ENCODE results near the gene CASP1. TPM values are rescaled to one million over a fixed set of nuclear protein-coding genes. Genes with fewer than 3 reads are reported as not detected.

Gene CASP1
- total RNA-seq, 1 experiment from 2014 or later, result not detected

DNA sequence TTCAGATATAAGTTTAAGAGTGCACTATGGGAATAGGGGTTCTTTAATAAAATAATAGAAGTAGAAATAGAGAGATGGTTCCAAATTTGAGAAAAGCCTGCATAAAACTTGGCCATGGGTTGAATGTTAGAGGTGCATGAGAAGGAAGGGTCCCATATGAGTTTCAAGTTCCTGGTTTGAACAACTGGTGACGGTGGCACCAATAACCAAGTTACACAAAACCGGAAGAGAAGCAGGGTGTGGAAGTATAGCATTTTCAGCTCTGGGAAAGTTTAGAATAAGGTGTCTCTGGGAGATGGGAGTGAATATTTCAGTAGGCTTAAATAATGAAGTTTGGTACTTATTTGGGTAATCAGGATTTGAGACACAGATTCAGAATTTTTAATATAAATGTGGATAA lies 2.4 kb downstream of the CASP1 start:
- ATAC-seq, result no peak
- ChIA-PET POLR2A (no interaction called here), CTCF (no interaction called here)
- DNase-seq (ENCODE audit: low spot score), result no peak
- Mint-ChIP-seq H3K27ac (no peak overlapping the region), H3K4me3 (no peak overlapping the region), H3K27me3 (ENCODE audit: low read depth) (no peaks in the 10 kb centered on the region), H3K36me3 (0 out of 2 replicates have a peak, but pooled peaks cover 5% of the 10 kb centered on the region), H3K9me3 (peaks cover 13% of the 10 kb centered on the region), H3K4me1 (peaks cover 6% of the 10 kb centered on the region)
- TF ChIP-seq, protein P1, sequence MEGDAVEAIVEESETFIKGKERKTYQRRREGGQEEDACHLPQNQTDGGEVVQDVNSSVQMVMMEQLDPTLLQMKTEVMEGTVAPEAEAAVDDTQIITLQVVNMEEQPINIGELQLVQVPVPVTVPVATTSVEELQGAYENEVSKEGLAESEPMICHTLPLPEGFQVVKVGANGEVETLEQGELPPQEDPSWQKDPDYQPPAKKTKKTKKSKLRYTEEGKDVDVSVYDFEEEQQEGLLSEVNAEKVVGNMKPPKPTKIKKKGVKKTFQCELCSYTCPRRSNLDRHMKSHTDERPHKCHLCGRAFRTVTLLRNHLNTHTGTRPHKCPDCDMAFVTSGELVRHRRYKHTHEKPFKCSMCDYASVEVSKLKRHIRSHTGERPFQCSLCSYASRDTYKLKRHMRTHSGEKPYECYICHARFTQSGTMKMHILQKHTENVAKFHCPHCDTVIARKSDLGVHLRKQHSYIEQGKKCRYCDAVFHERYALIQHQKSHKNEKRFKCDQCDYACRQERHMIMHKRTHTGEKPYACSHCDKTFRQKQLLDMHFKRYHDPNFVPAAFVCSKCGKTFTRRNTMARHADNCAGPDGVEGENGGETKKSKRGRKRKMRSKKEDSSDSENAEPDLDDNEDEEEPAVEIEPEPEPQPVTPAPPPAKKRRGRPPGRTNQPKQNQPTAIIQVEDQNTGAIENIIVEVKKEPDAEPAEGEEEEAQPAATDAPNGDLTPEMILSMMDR (IDR thresholded peaks at IDR 0.05), result no peak
- TF ChIP-seq, protein P2, sequence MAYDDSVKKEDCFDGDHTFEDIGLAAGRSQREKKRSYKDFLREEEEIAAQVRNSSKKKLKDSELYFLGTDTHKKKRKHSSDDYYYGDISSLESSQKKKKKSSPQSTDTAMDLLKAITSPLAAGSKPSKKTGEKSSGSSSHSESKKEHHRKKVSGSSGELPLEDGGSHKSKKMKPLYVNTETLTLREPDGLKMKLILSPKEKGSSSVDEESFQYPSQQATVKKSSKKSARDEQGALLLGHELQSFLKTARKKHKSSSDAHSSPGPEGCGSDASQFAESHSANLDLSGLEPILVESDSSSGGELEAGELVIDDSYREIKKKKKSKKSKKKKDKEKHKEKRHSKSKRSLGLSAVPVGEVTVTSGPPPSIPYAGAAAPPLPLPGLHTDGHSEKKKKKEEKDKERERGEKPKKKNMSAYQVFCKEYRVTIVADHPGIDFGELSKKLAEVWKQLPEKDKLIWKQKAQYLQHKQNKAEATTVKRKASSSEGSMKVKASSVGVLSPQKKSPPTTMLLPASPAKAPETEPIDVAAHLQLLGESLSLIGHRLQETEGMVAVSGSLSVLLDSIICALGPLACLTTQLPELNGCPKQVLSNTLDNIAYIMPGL (CRISPR knock-in tag; IDR thresholded peaks at IDR 0.05), result no peak
- TF ChIP-seq ZNF317 (CRISPR knock-in tag; IDR thresholded peaks at IDR 0.05; ENCODE audit: borderline replicate concordance, low read depth) (no peak), MYBL2 (CRISPR knock-in tag; IDR thresholded peaks at IDR 0.05) (no peak), RELA (CRISPR knock-in tag; IDR thresholded peaks at IDR 0.05; ENCODE audit: borderline replicate concordance) (no peak)
- TF ChIP-seq, protein P3, sequence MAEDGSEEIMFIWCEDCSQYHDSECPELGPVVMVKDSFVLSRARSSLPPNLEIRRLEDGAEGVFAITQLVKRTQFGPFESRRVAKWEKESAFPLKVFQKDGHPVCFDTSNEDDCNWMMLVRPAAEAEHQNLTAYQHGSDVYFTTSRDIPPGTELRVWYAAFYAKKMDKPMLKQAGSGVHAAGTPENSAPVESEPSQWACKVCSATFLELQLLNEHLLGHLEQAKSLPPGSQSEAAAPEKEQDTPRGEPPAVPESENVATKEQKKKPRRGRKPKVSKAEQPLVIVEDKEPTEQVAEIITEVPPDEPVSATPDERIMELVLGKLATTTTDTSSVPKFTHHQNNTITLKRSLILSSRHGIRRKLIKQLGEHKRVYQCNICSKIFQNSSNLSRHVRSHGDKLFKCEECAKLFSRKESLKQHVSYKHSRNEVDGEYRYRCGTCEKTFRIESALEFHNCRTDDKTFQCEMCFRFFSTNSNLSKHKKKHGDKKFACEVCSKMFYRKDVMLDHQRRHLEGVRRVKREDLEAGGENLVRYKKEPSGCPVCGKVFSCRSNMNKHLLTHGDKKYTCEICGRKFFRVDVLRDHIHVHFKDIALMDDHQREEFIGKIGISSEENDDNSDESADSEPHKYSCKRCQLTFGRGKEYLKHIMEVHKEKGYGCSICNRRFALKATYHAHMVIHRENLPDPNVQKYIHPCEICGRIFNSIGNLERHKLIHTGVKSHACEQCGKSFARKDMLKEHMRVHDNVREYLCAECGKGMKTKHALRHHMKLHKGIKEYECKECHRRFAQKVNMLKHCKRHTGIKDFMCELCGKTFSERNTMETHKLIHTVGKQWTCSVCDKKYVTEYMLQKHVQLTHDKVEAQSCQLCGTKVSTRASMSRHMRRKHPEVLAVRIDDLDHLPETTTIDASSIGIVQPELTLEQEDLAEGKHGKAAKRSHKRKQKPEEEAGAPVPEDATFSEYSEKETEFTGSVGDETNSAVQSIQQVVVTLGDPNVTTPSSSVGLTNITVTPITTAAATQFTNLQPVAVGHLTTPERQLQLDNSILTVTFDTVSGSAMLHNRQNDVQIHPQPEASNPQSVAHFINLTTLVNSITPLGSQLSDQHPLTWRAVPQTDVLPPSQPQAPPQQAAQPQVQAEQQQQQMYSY (CRISPR knock-in tag; IDR thresholded peaks at IDR 0.05), result no peak
- TF ChIP-seq, protein P4, sequence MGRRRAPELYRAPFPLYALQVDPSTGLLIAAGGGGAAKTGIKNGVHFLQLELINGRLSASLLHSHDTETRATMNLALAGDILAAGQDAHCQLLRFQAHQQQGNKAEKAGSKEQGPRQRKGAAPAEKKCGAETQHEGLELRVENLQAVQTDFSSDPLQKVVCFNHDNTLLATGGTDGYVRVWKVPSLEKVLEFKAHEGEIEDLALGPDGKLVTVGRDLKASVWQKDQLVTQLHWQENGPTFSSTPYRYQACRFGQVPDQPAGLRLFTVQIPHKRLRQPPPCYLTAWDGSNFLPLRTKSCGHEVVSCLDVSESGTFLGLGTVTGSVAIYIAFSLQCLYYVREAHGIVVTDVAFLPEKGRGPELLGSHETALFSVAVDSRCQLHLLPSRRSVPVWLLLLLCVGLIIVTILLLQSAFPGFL (CRISPR knock-in tag; IDR thresholded peaks at IDR 0.05; ENCODE audit: borderline replicate concordance), result no peak

DNA sequence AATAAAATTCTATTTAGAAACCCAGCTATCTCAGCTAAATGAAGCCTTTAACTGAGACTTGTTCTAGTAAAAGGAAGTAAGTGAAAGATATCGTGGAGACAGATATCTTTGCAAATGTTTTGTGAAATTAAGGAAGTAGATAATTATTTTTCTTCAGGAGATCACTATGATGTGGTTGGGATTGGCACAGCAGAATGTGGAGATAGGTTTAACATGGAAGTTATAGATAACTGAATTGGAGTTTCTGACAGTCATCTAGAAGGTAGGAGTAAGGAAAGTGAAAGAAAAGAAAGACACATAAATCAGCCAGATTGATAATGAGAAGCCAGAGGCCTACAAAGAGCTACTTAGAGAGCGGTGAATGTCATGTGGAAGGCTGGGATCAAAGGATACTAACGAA lies 7.3 kb downstream of the CASP1 start:
- ATAC-seq (no peak), DNase-seq (ENCODE audit: low spot score) (no peak)
- Mint-ChIP-seq H3K4me3 (no peak overlapping the region), H3K36me3 (no peaks in the 10 kb centered on the region), H3K27me3 (ENCODE audit: low read depth) (no peaks in the 10 kb centered on the region), H3K27ac (no peak overlapping the region), H3K4me1 (0 out of 2 replicates have a peak, but pooled peaks cover 4% of the 10 kb centered on the region), H3K9me3 (no peaks in the 10 kb centered on the region)
- TF ChIP-seq, protein P5, sequence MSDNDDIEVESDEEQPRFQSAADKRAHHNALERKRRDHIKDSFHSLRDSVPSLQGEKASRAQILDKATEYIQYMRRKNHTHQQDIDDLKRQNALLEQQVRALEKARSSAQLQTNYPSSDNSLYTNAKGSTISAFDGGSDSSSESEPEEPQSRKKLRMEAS (CRISPR knock-in tag; IDR thresholded peaks at IDR 0.05), result no peak
- TF ChIP-seq ZNF423 (CRISPR knock-in tag; IDR thresholded peaks at IDR 0.05), result no peak
- TF ChIP-seq, protein P6, sequence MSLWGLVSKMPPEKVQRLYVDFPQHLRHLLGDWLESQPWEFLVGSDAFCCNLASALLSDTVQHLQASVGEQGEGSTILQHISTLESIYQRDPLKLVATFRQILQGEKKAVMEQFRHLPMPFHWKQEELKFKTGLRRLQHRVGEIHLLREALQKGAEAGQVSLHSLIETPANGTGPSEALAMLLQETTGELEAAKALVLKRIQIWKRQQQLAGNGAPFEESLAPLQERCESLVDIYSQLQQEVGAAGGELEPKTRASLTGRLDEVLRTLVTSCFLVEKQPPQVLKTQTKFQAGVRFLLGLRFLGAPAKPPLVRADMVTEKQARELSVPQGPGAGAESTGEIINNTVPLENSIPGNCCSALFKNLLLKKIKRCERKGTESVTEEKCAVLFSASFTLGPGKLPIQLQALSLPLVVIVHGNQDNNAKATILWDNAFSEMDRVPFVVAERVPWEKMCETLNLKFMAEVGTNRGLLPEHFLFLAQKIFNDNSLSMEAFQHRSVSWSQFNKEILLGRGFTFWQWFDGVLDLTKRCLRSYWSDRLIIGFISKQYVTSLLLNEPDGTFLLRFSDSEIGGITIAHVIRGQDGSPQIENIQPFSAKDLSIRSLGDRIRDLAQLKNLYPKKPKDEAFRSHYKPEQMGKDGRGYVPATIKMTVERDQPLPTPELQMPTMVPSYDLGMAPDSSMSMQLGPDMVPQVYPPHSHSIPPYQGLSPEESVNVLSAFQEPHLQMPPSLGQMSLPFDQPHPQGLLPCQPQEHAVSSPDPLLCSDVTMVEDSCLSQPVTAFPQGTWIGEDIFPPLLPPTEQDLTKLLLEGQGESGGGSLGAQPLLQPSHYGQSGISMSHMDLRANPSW (CRISPR knock-in tag; conservative IDR thresholded peaks at IDR 0.05; ENCODE audit: low read depth), result no peak
- TF ChIP-seq, protein P7, sequence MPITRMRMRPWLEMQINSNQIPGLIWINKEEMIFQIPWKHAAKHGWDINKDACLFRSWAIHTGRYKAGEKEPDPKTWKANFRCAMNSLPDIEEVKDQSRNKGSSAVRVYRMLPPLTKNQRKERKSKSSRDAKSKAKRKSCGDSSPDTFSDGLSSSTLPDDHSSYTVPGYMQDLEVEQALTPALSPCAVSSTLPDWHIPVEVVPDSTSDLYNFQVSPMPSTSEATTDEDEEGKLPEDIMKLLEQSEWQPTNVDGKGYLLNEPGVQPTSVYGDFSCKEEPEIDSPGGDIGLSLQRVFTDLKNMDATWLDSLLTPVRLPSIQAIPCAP (CRISPR knock-in tag; IDR thresholded peaks at IDR 0.05), result no peak
- TF ChIP-seq ZNF138 (CRISPR knock-in tag; conservative IDR thresholded peaks at IDR 0.05), result no peak
- TF ChIP-seq, protein P8, sequence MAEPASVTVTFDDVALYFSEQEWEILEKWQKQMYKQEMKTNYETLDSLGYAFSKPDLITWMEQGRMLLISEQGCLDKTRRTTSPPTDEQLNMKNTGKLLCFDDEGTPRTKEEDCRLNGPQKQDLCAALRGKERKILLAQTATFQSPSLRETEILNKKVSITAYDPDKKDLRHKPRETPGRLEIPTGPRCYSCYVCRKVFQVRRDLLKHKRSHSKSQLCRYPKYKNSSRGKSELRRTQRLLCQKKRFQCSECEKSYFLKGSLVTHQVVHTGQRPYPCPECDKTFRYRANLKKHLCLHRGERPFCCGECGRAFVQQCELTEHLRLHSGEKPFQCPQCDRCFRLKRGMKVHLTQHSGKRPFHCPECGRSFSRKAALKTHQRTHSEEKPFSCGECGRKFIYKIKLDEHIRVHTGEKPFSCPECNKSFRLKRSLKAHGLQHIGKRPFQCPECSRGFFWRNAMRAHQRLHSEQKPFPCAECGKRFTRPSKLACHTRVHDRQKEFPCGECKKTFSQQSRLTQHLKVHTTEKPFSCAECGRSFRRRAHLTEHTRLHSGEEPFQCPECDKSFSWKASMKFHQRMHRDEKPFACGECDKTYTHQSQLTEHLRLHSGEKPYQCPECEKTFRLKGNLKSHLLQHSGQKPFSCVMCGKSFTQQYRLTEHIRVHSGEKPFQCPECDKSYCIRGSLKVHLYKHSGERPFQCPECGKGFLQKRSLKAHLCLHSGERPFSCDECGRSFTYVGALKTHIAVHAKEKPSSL (CRISPR knock-in tag; conservative IDR thresholded peaks at IDR 0.05), result no peak
- TF ChIP-seq ESRRA (CRISPR knock-in tag; IDR thresholded peaks at IDR 0.05; ENCODE audit: borderline replicate concordance), result no peak
- ChIA-PET POLR2A (no interaction called here), CTCF (no interaction called here)
